Lower leg skin (tissue), 4 donors: ENCODE results near the gene PHACTR2. TPM values are rescaled to one million over a fixed set of nuclear protein-coding genes. Genes with fewer than 3 reads are reported as not detected.

ENCODE experiments used
- DNase-seq, 2 donors: peaks; one replicate each; pipeline ENCODE4 v3.0.0-alpha.2; 2019; ENCODE audit warnings: low spot score in 2 of 2
- H3K4me3 ChIP-seq: fragments of 200-600 bp; sonication (generic); 2 replicates; pipeline ENCODE4 v1.5.1; 2017; ENCODE audit warnings: mild to moderate bottlenecking, low read depth; ENCODE audit not compliant: poor library complexity, severe bottlenecking
- POLR2A ChIP-seq, 2 donors: fragments of 450-650 bp; IDR thresholded peaks; one replicate each; pipeline ENCODE4 v1.6.1; 2016 to 2017; ENCODE audit warnings: antibody characterized with exemption in 2 of 2, mild to moderate bottlenecking in 1 of 2, moderate library complexity in 1 of 2
- WGBS, 2 donors: methylation state at CpG; one replicate each; pipeline ENCODE4 v1.1.5; 2018; 5-methylcytosine and 5-hydroxymethylcytosine counted together
- intact Hi-C: fragments of 100-400 bp; cut with DNase I; formaldehyde crosslinking; loops from one replicate; pipeline ENCODE4 v1.15.0; 2023; ENCODE audit warnings: low total_unique reads
- total RNA-seq, 4 donors: library from RNA; depleted of rRNA; stranded (reverse); fragments of >200 nt; gene quantifications; one replicate each; pipeline ENCODE4 v1.1.0, GENCODE V29; 2016
- TF ChIP-seq, protein P1 (sequence below), 3 donors: fragments of 450-650 bp; IDR thresholded peaks; one replicate each; pipeline ENCODE4 v1.5.1; 2016; ENCODE audit warnings: antibody characterized with exemption in 3 of 3, mild to moderate bottlenecking in 3 of 3, moderate library complexity in 2 of 3

Gene PHACTR2
- total RNA-seq, 4 donors from 2014 or later: 9.4 to 24.5 (median 15.2) TPM

DNA sequence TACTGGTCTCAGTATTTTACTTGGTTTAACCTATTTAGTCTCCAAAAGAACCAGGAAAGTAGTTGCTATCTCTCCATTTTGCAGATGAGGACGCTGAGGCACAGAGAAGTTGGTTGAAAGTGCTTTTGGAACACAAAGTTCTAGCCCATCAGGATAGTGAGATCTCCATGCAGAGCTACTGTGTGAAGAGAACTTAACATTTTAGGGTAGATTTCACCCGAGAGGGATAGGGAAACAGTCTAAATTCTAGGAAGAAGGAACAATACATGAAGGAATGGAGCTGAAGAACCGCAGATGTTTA lies 65.1 kb downstream of the PHACTR2 start:
- intact Hi-C loops: loop anchor here (5.0 kb wide), 1 partner anchor 1331 kb away; no protein-coding TSS in a partner anchor
- no peak overlapping the region for H3K4me3 ChIP-seq
- no peak for DNase-seq
- WGBS, 2 donors: 63 to 64% methylated on average over 3 of the region's 3 CpGs
- TF ChIP-seq, protein P1, sequence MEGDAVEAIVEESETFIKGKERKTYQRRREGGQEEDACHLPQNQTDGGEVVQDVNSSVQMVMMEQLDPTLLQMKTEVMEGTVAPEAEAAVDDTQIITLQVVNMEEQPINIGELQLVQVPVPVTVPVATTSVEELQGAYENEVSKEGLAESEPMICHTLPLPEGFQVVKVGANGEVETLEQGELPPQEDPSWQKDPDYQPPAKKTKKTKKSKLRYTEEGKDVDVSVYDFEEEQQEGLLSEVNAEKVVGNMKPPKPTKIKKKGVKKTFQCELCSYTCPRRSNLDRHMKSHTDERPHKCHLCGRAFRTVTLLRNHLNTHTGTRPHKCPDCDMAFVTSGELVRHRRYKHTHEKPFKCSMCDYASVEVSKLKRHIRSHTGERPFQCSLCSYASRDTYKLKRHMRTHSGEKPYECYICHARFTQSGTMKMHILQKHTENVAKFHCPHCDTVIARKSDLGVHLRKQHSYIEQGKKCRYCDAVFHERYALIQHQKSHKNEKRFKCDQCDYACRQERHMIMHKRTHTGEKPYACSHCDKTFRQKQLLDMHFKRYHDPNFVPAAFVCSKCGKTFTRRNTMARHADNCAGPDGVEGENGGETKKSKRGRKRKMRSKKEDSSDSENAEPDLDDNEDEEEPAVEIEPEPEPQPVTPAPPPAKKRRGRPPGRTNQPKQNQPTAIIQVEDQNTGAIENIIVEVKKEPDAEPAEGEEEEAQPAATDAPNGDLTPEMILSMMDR (IDR thresholded peaks at IDR 0.05): no peak
- no peak for TF ChIP-seq POLR2A (IDR thresholded peaks at IDR 0.05)

DNA sequence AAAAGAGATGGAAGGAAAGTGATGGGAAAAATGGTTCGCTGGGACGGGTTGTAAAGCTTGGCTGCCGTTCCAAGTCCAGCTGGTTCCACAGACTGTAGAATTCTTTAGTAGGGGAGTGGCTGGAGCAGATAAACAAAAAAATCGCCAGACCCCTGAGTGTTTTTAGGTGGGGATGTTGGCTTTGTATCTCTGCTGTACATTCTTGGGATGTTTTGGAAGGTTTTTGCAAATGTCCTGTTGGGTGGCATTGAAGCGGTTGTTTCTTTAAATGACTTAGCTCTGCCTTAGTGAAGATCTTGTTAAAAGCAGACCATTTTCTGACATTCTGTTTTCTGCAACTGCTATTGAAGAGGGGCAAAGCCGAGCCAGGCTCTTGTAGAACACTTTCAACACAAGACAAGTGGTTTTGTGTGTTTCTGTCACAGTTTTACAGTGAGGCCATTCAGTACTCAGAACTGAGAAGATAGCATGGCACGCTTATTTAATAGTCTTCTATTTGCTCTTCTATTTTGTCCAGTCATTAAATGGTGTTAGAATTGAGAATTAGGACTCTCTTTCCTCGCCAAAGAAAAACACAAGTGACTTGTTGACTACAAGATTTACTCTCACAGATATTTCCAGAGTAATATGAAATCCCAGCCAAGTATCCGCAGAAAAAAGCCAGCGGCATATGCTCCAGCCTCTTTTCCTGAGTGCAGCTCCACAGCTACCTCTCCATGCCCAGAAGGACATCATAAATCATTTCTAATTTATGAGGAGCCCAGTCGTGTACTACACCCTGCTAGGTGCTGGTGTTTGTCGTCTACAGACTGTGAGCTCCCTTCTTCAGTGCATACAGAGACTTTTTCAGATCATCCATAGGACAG lies 65.8 kb downstream of the PHACTR2 start:
- intact Hi-C loops: loop anchor here (5.0 kb wide), 1 partner anchor 1331 kb away; no protein-coding TSS in a partner anchor
- WGBS, 2 donors: 39 to 44% methylated on average over 12 of the region's 12 CpGs
- TF ChIP-seq POLR2A (IDR thresholded peaks at IDR 0.05): no peak
- TF ChIP-seq, protein P1 (IDR thresholded peaks at IDR 0.05): no peak
- no peak overlapping the region for H3K4me3 ChIP-seq
- DNase-seq: no peak

DNA sequence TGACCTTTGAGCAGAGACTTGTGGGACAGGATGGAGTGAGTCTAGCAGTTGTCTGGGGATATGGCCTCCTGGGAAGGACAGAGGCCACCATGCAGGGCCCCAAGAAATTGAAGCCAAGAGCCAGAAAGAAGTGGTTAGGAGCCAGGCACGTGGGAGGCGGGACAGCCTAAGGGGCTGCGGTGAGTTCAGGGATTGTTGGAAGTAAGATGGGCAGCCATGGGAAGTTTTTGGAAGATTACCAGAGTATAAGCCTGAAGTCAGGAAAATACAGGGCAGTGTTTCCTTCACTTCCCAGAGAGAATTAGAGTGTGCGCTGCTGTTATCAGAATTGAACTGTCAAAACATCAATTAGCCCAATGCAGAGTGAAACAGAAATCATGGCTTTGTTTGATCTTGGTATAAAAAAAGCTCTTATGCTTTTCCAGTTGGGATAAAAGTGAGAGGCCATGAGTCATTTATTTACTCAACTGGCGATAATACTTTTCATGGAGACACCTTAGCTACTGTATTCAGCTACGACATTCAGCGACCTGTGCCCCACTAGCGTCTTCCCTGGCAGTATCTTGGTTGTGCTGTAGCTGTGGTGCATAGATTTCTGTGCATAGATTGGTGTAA lies 66.9 kb downstream of the PHACTR2 start:
- DNase-seq: no peak
- WGBS, 2 donors: 64 to 66% methylated on average over 8 of the region's 8 CpGs
- H3K4me3 ChIP-seq: no peak overlapping the region
- TF ChIP-seq, protein P1 (IDR thresholded peaks at IDR 0.05): no peak
- TF ChIP-seq POLR2A (IDR thresholded peaks at IDR 0.05): no peak
- intact Hi-C loops: loop anchor here (5.0 kb wide), 2 partner anchors 1188 to 1332 kb away; no protein-coding TSS in a partner anchor

DNA sequence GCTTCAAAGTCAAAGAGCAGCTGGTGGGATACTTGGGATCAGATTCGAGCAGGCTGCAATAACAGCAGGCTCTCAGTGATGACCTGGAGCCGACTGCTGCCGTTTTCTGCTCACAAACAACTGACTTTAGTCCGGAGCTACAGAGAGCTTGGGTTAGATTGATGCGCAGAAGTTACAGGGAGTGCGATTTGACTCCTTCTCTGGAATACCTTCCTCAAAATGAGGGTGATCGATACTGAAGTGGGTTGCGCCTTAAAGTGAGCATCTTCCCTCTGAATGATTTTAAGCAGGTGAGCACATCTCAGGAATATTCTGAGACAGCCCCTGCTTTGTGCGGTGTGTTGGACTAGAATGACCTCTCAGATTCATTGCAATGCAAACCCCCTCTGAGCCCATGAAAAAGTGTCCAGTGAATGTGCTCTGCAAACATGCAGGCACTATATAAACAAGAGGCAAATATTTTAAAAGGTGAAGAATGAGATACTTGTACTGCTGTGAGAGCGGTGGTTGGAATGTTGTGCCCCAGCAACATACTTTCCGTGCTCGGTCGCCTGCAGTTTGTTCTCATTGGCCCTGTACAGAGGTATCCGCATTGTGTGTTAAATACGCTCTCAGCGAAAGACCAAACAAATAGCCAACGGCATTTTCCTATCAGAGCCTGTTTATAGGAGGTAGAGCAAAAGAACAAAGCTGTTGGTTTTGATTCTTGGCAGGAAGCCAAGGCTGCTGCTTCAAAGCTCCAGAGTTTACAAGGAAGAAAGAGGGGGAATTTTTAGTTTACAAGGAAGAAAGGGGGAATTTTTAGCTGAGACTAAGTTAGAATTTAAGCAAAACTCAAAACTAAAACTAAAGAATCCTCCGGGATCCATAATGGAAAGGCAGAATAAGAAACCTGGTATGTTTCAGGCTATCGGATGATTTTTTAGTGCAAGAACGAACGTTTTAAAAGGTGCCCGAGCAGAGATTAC lies 67.7 kb downstream of the PHACTR2 start:
- intact Hi-C loops: loop anchor here (5.0 kb wide), 1 partner anchor 1187 kb away; no protein-coding TSS in a partner anchor
- DNase-seq: no peak
- TF ChIP-seq, protein P1 (IDR thresholded peaks at IDR 0.05): no peak
- WGBS, 2 donors: 64 to 72% methylated on average over 22 of the region's 22 CpGs
- no peak overlapping the region for H3K4me3 ChIP-seq
